ENCODE results near the gene ATPAF2.
"Not testable (repeated sequence)": the region's sequence is repeated elsewhere in the genome, so short reads cannot be mapped to it uniquely, and the experiment has no call there.

The ATPAF2 gene

GRCh38 chr17:18009609-18010420 is 29.2 kb downstream of the ATPAF2 start:
- DNase-seq = no peak

GRCh38 chr17:18008496-18009268 is 30.3 kb downstream of the ATPAF2 start:
- no peak for DNase-seq

- DNase-seq = no peak
Measured at GRCh38 chr17:18006495-18007239, 32.3 kb downstream of the ATPAF2 start.

GRCh38 chr17:18005496-18005895 is 33.5 kb downstream of the ATPAF2 start:
- DNase-seq = no peak

- no peak for DNase-seq
Measured at GRCh38 chr17:18004884-18005305, 34.1 kb downstream of the ATPAF2 start.

- DNase-seq = no peak
Measured at GRCh38 chr17:18004345-18004744, 34.6 kb downstream of the ATPAF2 start.

- DNase-seq = no peak
Measured at GRCh38 chr17:18002171-18002570, 36.8 kb downstream of the ATPAF2 start.

- no peak for DNase-seq
Measured at GRCh38 chr17:18000030-18000408, 38.9 kb downstream of the ATPAF2 start.

GRCh38 chr17:17999364-18000029 is 39.5 kb downstream of the ATPAF2 start:
- DNase-seq = no peak

- DNase-seq = no peak
Measured at GRCh38 chr17:17998934-17999333, 40.0 kb downstream of the ATPAF2 start.

- not testable (repeated sequence) for DNase-seq
Measured at GRCh38 chr17:17995887-17996286, 43.1 kb downstream of the ATPAF2 start.

- DNase-seq = no peak
Measured at GRCh38 chr17:17994271-17995069, 44.5 kb downstream of the ATPAF2 start.

GRCh38 chr17:17993852-17994251 is 45.1 kb downstream of the ATPAF2 start:
- DNase-seq = no peak

- no peak for DNase-seq
Measured at GRCh38 chr17:17993366-17993765, 45.6 kb downstream of the ATPAF2 start.

GRCh38 chr17:17990282-17990681 is 48.7 kb downstream of the ATPAF2 start:
- no peak for DNase-seq

GRCh38 chr17:17989618-17990017 is 49.4 kb downstream of the ATPAF2 start:
- no peak for DNase-seq

- DNase-seq = no peak
Measured at GRCh38 chr17:17989081-17989480, 49.9 kb downstream of the ATPAF2 start.

- DNase-seq = no peak
Measured at GRCh38 chr17:17988427-17988945, 50.5 kb downstream of the ATPAF2 start.

- DNase-seq = no peak
Measured at GRCh38 chr17:17987901-17988300, 51.1 kb downstream of the ATPAF2 start.

GRCh38 chr17:17987187-17987896 is 51.6 kb downstream of the ATPAF2 start:
- no peak for DNase-seq

GRCh38 chr17:17985555-17985954 is 53.4 kb downstream of the ATPAF2 start:
- no peak for DNase-seq

All from NCI-H2227 treated with DMSO at 0.1 percent for 48 hours (cell line).